ENCODE data around the gene IQCF6.
A peak's percentile ranks its signal among the peaks of the same experiment; 100 is the strongest.

DNA sequence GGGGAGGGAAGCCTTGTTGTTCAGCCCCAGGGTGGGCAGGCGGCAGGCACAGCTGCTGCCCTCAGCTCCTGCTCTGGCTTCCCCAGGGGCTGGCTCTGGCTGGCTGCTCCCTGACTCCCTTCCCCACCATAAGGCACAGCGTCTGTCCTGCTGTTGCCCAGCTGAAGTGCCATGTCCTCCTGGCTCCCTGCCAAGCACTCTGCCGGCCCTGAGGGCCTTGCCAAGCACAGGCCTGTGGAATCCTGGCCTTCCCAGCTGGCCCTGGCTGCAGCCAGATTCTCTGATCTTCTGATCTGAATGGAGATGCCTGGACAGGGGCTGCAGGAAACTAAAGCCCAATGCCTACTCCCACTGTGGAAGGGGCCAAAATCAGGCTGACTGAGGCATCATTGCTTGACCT, 1.1 kb downstream of the IQCF6 start:
- TF ChIP-seq, protein P1, sequence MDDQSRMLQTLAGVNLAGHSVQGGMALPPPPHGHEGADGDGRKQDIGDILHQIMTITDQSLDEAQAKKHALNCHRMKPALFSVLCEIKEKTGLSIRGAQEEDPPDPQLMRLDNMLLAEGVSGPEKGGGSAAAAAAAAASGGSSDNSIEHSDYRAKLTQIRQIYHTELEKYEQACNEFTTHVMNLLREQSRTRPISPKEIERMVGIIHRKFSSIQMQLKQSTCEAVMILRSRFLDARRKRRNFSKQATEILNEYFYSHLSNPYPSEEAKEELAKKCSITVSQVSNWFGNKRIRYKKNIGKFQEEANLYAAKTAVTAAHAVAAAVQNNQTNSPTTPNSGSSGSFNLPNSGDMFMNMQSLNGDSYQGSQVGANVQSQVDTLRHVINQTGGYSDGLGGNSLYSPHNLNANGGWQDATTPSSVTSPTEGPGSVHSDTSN (IDR thresholded peaks at IDR 0.05) = no peak
- TF ChIP-seq, protein P2, sequence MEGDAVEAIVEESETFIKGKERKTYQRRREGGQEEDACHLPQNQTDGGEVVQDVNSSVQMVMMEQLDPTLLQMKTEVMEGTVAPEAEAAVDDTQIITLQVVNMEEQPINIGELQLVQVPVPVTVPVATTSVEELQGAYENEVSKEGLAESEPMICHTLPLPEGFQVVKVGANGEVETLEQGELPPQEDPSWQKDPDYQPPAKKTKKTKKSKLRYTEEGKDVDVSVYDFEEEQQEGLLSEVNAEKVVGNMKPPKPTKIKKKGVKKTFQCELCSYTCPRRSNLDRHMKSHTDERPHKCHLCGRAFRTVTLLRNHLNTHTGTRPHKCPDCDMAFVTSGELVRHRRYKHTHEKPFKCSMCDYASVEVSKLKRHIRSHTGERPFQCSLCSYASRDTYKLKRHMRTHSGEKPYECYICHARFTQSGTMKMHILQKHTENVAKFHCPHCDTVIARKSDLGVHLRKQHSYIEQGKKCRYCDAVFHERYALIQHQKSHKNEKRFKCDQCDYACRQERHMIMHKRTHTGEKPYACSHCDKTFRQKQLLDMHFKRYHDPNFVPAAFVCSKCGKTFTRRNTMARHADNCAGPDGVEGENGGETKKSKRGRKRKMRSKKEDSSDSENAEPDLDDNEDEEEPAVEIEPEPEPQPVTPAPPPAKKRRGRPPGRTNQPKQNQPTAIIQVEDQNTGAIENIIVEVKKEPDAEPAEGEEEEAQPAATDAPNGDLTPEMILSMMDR (IDR thresholded peaks at IDR 0.05) = no peak
- TF ChIP-seq FOXJ3 (CRISPR knock-in tag; IDR thresholded peaks at IDR 0.05) (peak; percentile 66), EP300 (IDR thresholded peaks at IDR 0.05; ENCODE audit: borderline replicate concordance in 1 of 2, low read depth in 1 of 2, low read length in 1 of 2) (peak in 1 of 2 experiments; percentile 72; a peak in 2 of 4 replicates), POLR2AphosphoS5 (IDR thresholded peaks at IDR 0.05; ENCODE audit: low read depth, low read length) (no peak), SIN3A (IDR thresholded peaks at IDR 0.05; ENCODE audit: borderline replicate concordance, low read depth, low read length) (no peak), RCOR1 (IDR thresholded peaks at IDR 0.05; ENCODE audit: low read length) (peak; percentile 97), NRF1 (IDR thresholded peaks at IDR 0.05; ENCODE audit: low read depth, low read length) (no peak), NFIC (IDR thresholded peaks at IDR 0.05; ENCODE audit: borderline replicate concordance) (peak; percentile 34; the same call in 1 of the 2 replicates), EZH2phosphoT487 (IDR thresholded peaks at IDR 0.05; ENCODE audit: borderline replicate concordance, low read depth) (no peak)
- TF ChIP-seq, protein P3, sequence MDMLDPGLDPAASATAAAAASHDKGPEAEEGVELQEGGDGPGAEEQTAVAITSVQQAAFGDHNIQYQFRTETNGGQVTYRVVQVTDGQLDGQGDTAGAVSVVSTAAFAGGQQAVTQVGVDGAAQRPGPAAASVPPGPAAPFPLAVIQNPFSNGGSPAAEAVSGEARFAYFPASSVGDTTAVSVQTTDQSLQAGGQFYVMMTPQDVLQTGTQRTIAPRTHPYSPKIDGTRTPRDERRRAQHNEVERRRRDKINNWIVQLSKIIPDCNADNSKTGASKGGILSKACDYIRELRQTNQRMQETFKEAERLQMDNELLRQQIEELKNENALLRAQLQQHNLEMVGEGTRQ (IDR thresholded peaks at IDR 0.05; ENCODE audit: borderline replicate concordance, low read depth, low read length) = no peak
- TF ChIP-seq, protein P4, sequence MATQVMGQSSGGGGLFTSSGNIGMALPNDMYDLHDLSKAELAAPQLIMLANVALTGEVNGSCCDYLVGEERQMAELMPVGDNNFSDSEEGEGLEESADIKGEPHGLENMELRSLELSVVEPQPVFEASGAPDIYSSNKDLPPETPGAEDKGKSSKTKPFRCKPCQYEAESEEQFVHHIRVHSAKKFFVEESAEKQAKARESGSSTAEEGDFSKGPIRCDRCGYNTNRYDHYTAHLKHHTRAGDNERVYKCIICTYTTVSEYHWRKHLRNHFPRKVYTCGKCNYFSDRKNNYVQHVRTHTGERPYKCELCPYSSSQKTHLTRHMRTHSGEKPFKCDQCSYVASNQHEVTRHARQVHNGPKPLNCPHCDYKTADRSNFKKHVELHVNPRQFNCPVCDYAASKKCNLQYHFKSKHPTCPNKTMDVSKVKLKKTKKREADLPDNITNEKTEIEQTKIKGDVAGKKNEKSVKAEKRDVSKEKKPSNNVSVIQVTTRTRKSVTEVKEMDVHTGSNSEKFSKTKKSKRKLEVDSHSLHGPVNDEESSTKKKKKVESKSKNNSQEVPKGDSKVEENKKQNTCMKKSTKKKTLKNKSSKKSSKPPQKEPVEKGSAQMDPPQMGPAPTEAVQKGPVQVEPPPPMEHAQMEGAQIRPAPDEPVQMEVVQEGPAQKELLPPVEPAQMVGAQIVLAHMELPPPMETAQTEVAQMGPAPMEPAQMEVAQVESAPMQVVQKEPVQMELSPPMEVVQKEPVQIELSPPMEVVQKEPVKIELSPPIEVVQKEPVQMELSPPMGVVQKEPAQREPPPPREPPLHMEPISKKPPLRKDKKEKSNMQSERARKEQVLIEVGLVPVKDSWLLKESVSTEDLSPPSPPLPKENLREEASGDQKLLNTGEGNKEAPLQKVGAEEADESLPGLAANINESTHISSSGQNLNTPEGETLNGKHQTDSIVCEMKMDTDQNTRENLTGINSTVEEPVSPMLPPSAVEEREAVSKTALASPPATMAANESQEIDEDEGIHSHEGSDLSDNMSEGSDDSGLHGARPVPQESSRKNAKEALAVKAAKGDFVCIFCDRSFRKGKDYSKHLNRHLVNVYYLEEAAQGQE (IDR thresholded peaks at IDR 0.05; ENCODE audit: low read depth, low read length) = no peak
